SH-SY5Y (cell line): ENCODE results near the gene ASIC3.

Experiments
- GATA2 ChIP-seq: IDR thresholded peaks from 2 replicates; pipeline ENCODE4 v1.6.1; 2011; ENCODE audit warnings: mild to moderate bottlenecking, low read depth, low read length
- GATA3 ChIP-seq: IDR thresholded peaks from 2 replicates; pipeline ENCODE4 v1.6.1; 2011; ENCODE audit warnings: low read depth, mild to moderate bottlenecking, low read length, moderate library complexity

DNA sequence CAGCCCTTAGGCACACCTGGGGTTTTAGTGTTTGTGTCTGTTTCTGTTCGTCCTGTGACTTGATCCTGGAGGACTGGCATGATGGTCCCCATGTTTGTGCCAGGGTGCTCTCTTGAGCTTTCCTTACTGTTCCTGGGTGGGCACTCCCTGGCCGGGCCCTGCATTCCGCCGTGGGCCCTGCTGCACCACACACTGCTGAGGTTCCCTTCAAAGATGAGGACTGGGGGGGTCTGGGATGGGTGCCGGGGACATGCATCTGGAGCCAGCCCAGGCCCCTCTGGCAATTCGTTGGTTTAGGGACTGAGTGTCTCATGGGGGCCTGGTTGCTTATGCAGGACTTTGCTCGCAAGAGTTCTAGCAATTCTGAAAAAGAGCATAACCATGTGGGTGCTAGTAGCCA, 42.7 kb downstream of the ASIC3 start:
- TF ChIP-seq GATA2 (no peak), GATA3 (no peak)
